GM21381 (cell line): ENCODE data around the gene UBQLN1.
"Not testable (repeated sequence)": the region's sequence is repeated elsewhere in the genome, so short reads cannot be mapped to it uniquely, and the experiment has no call there.

Experiments
- ATAC-seq: cut with Tn5 transposase; IDR thresholded peaks from one replicate; pipeline ENCODE4 v1.9.1; 2021; ENCODE audit warnings: mild to moderate bottlenecking, moderate library complexity; ENCODE audit not compliant: unreplicated experiment

The UBQLN1 gene

DNA sequence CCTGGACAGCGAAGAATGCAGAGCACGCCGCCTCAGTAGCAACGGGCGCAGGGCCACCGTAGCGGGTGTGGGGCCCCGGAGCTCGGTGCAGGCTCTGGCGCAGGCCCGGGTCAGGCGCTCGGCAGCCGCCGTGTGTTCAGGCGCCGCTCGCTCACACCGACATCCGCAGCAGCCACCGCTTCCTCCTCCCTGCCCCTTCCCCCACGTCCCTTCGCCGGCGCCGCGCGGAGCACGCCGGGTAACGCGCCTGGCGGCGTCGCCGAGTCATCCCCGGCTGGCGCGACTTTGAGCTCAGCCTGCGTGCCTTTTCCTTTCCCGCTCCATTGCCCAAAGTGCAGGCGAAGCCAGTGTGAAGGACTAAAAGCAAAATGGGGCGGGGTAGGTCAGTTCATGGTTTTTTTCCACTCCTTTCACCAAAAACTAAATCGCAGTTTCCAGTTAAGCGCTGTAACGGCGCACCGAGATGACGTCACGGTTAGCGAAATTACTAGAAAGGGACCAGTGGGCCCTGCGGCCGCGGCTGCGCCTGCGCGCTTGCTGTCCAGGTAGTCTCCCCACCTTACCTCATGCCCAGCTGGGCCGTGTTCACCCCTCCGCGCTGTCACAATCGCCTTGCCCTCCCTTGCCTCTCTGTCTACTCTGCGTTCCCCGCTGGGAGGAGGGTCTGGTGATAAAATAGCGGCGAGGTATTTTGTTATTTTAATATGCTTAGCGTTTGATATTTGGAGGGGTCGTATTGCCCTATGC lies at the start of gene UBQLN1:
Gene UBQLN1 (minus strand): TSS at position 191 of the 747 bp plus-strand sequence. CDS start 279 bp downstream, outside the sequence.
- ATAC-seq = peak; percentile 76

DNA sequence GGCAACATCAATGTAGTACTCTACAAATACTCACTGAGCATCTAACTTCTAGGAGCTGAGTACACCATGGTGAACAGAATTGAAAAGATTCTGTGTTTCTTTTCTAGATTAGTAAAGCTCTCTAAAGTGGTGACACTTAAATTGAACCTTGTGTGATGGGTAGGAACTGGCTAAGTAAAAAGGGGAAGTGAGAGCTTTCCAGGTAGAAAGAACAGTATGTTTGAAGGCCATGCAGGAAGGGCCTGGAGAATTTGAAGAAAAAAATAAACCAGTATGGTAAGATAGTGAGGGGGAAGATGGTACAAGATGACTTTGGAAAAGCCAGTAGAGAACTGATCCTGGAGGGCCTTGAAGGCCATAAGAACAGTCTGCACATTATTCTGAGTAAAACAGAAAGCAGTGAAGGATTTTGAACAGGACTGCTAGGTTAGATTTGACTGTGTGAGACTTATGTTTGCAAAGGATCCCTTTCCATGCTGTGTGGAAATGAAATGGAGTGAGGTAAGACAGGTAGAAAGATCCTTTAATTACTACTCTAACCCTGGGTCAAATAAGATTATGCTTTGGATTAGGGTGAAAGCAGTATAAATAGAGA lies 46.7 kb upstream of the UBQLN1 start:
- ATAC-seq = peak; percentile 78

DNA sequence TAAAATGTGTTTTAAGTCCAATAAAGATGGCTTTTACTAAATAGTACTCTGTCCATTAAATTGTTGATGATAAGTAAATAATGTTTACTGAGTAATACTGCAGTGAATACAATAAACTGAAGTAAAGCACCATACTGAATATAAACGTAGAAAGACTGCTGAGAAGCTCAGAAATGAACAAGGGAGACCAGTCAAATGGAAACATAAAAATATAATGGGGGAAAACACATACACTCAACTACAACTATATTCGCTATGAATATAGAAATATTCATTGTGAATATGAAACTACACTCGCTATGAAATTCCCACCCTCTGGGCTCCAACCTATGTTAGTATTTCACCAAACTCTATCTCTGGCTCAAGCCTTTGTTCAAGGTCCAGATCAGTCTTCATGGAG lies 41.9 kb upstream of the UBQLN1 start:
- no peak for ATAC-seq

DNA sequence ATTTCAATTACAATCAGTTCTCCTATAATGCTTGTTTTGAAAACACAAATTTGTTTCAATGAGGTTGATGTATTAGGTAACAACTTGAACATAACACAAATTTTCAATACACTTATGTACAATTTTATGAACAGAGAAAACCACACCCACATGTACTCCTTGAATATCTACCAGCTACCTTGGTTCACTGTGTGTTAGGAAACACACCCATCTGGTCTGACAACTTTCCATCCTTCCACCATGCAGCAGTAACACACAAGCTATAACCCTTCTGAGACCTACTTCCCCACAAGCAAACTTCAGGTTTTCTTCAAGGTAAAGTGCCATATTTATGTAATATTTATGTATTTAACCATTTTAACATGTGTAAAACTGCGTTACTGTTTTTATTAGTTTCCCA lies 36.4 kb upstream of the UBQLN1 start:
- no peak for ATAC-seq

DNA sequence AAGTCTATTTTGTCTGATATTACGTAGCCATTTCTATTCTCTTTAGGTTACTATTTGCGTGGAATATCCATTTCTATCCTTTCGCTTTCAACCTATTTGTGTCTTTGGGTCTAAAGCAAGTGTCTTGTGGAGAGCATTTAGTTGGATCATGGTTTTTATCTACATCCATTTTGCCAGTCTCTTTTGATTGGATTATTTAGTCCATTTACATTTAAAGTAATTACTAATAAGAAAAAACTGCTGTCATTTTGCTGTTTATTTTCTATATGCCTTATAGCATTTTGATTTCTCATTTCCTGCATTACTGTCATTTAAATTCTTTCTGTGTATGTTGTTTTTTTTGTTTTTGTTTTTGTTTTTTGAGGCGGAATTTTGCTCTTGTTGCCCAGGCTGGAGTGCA lies 26.0 kb upstream of the UBQLN1 start:
- no peak for ATAC-seq

DNA sequence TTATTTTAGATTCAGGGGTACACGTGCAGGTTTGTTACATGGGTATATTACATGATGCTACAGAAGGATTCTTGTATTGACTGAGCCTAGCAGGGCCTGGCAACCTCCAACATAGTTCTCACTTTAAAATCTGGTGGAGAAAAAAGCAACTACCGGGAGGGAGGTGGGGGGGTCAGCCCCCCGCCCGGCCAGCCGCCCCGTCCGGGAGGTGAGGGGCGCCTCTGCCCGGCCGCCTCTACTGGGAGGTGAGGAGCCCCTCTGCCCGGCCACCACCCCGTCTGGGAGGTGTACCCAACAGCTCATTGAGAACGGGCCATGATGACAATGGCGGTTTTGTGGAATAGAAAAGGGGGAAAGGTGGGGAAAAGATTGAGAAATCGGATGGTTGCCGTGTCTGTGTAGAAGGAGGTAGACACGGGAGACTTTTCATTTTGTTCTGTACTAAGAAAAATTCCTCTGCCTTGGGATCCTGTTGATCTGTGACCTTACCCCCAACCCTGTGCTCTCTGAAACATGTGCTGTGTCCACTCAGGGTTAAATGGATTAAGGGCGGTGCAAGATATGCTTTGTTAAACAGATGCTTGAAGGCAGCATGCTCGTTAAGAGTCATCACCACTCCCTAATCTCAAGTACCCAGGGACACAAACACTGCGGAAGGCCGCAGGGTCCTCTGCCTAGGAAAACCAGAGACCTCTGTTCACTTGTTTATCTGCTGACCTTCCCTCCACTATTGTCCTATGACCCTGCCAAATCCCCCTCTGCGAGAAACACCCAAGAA lies 21.0 kb upstream of the UBQLN1 start:
- not testable (repeated sequence) for ATAC-seq

DNA sequence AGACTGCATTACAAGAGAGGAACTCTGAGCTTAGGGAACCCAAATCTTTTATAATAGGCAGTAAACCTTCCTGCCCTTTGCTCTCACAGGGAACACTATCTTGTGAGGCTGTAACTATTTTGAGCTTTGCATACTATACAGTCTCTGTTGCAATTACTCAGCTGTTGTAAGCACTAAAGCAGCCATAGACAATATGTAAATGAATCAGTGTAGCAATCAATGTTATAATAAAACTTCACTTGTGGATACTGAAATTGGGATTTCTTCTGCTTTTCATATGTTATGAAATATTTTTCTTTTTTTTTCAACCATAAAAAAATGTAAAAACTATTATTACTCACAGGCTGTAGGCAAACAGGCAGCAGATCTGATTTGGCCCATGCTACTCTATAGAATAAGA lies 16.7 kb upstream of the UBQLN1 start:
- no peak for ATAC-seq

DNA sequence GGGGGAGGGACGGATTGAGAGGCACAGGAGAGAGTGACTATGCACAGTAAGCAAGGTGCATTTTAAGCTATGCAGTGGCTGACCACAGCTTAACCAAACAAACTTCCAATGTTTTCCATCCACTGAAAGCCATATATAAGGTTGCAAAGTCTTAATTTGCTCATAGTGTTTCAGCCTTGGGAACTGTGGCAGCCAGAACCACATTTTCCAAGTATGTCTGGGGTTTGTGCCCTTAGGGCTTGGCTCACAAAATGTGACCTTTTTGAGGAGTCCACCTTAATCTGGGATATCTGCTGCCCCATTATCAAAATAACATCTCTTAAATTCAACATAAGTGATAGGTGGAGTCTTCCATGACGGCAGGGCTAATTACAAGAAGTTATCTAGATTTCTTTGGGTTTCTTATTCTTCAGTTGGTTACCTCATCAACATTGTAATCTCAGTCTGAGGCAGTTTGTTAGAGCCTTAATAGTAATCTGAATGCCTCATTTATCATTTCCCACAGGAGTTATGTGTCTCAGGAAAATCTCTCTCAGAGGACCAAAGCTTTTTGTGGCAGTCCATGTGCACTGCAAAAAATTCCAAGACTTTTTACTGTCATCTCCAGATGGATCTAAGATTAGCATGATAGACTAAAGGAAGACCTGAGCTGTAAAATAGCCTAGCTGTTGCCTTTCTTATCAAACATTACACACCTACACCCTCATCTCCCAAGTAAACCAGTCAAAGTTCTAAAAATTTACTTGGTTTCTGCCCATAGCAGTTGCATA lies 15.2 kb upstream of the UBQLN1 start:
- no peak for ATAC-seq

DNA sequence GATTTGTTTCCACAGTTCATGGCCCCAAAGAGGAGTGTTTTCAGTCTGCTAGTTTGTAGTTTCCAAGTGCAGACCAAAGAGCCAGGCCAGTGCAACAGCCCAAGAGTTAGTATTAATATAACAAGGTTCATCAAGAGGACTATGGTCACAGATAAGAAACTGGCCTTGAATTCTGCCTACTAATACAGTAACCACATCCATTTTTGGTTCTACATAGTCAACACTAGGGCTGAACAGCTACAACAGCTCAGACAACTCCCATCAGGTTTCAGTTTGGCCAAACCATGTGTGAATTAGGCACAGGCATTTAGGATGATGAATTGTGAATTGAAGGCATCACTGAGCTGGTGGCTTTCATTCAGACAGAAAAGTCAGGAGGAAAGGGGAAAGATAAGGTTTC lies 13.8 kb upstream of the UBQLN1 start:
- no peak for ATAC-seq

DNA sequence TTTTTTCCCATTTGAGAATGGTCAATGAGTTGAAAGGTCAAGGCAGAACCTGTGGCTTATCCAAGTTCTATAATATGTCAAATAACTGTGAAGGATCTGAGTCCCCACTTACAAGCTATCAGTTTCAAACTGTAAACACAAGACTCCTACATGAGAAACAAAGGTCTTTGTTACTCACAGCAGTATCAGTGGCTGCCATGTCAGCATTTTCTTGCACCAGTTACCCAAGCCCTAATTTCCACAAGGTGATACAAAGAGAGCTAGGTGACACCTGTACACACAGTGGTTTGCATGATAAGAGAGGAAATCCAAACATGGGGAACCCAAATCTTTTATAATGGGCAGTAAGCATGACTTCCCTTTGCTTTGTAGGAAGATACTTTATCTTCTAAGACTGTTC lies 8.0 kb upstream of the UBQLN1 start:
- ATAC-seq = no peak

DNA sequence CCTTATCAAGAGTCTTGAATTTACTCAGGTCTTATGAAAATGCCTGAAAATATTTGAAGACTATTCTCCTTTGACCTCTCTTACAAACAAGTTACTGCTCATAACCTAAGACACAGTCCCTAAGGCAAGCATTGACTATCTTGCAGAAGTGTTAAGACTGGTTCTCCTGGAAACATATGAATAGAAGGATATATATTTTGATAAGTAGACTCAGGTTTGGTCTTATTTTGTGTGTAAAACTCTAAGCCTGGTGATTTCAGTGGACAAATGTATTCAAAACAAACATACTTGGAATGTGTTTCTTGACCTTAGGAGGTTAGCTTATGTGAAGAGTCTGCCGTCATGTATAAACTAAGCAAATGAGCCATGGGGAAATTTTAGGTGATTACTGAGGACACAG lies 7.5 kb upstream of the UBQLN1 start:
- no peak for ATAC-seq

DNA sequence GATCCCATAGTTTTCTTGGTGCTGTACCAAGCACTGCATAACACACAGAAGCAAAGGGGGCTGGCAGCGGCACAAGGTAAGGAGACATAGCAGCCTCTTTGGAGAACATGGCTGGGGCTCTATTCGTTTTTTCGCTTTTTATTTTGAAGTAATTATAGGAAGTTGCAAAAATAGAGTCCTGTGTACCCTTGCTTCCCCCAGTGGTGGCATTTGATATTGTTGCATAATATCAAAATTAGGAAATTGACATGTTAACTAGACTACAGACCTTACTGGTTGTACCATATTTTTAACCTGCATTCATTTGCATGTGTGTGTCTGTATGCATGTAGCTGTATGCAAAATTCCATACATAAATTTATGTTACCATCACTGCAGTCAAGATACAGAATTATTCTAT lies 6.6 kb upstream of the UBQLN1 start:
- no peak for ATAC-seq

DNA sequence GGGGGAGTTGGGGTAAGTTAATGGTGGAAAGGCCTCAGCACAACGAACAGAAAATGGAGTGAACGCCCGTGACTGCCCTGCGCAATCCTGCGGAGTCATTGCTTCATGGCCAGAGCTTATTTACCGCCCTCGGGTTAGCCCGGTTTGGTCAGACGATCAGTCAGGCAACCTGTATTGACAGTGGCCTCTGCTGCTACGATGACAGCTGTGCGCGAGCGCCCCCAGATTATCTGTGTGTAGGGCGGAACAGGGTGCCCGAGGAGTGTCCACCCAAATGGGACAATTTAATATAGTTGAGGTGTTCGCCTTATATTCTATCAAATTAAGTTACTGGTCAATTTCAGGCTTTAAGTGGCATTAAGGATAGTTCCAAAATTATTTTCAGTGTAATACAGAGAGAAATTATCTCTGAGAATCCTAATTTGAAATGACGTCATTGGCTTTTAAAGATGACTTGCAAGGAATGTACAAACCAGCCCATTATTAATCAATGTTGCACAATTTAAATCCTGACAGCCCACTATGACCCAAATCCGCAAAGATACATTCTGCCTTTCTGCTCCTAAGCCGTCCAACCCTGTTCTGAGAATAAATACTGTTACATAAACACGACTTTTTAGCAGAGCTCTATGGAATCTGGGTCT lies 879 bp upstream of the UBQLN1 start:
- ATAC-seq = peak; percentile 54

DNA sequence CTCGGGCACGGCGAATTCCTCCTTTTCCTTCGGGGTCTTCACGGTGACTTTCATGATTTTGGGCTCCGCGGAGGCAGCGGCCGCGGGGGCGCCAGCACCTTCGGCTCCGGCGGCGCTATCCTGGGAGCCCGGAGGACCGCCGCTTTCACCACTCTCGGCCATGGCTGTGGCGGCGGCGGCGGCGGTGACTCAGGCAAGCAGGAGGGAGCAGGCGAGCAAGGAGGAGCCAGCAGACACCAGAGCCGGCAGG lies 315 bp downstream of the UBQLN1 start:
- peak; percentile 40 for ATAC-seq

DNA sequence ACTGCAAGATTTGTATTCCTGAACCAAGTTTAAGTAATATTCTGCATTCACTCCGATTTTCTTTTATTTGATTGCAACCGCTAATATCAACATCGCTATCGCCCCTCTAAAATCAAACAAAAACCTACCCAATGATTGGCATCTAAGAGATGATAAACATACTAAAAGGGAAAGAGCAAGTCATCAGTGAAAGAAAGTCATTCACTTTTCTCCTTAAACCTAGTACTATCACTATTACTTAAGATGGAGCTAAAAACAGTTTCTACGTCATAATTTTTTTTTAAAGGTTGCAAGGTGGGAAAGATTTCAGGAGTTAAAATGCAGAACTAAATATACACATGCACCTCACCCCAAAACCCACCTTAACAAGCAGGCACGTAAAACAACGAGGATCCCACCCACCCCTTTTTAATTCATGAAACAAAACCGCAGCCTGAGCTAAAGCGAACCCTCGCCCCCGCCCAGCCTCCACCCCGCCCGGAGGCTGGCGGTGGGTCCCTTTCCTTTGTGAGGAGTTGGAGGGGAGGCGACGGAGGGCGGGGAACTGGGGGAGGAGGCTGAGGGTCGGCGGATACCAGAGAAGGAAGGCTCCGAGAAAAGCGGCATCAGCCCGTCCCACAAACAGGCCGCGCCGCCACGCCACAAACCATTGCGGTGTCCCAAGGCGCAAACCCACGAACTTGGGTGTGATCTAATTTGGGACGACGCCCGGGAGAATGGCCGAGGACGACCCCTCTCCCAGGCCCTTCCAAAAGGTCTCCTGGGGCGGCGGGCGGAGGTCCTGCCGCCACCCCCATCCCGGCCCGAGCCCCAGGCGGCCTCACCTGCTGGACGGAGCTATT lies 861 bp downstream of the UBQLN1 start:
- peak; percentile 21 for ATAC-seq

DNA sequence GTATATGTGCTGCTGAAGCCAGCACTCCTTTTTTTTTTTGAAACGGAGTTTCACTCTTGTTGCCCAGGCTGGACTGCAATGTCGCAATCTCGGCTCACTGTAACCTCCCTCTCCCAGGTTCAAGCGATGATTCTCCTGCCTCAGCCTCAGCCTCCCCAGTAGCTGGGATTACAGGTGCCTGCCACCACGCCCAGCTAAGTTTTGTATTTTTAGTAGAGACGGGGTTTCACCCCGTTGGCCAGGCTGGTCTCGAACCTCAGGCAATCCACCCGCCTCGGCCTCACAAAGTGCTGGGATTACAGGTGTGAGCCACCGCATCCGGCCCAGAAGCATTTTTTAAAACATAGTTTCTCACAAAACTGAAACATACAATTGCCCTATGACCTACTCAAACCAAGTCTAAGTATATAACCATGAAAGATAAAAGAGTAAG lies 2.5 kb downstream of the UBQLN1 start:
- not testable (repeated sequence) for ATAC-seq

DNA sequence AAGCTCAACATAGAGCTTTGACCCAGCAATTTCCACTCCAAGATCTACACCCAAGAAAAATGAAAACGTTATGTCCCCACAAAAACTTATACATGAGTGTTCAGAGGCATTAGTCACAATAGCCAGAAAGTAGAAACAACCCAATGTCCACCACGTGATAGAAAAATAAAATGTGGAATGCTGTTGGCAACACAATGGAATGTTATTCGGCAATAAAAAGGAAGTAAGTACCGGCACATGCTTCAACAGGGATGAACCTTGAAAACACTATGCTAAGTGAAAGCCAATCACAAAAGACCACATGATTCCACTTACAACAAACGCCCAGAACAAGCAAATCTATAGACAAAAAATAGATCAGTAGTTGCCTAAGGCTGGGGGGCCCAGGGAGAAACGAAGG lies 6.0 kb downstream of the UBQLN1 start:
- no peak for ATAC-seq

DNA sequence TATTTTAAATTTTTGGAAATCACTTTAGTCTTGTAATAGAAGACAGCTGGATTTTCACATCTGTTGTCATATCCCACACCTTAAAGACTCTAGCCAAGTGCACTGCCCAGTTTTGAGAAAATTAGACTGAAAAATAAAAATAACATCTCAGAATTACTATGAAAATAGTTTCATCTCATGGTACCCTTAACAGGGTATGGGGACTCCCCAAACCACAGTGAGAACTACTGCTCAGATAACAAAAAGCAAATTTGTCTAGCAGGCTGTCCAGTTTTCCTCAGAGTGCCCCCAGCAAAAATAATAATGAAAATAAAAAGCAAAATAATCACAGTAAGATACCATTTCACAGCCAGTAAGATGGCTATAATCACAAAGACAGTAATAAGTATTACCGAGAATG lies 6.5 kb downstream of the UBQLN1 start:
- ATAC-seq = no peak

DNA sequence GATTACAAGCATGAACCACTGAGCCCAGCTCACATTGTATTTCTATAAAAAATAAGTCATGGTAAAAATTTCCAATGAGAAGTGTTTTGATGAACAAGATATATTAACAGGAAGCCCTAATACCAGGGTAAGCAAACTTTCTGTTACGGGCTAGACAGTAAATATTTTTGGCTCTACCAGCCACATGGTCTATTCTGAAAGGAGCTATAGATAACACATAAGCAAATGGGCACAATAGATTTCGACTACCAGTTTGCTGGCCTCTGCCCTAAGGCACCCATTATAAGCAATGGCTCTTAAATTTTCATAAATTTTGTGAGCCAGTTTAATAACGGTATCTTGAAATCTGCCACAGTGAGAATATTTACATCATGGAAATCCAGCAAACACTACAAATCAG lies 8.1 kb downstream of the UBQLN1 start:
- ATAC-seq = peak; percentile 45

DNA sequence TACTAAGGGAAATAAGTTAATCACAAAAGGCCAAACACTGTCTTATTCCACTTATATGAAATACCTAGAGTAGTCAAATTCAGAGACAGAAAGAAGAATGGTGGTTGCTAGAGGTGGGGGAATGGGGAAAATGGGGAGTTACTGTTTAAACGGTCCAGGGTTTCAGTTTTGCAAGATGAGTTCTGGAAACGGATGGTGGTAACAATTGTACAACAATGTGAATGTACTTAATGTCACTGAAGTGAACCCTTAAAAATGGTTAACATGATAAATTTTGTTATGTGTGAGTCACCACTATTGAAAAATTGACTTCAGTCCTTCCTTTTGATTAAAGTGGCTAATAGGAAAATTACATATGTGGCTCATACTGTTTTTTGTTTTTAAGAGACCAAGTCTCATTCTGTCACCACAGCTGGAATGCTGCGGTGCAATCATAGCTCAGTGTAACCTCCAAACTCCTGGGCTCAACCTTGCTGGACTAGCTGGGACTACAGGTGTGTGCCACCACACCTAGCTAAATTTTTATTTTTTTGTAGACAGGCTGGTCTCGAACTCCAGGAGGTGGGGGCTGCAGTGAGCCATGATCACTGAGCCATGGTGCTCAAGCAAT lies 8.7 kb downstream of the UBQLN1 start:
- ATAC-seq = peak; percentile 48
